Peyer's patch (tissue), 4 donors: ENCODE results near the gene USP6NL.

ENCODE experiments used
- CTCF ChIP-seq, 6 experiments: fragments of 450-650 bp in 4 of 6; fragments of 200-600 bp in 2 of 6; sonication (generic) in 1 of 6; IDR thresholded peaks; one replicate each; pipeline ENCODE4 v1.5.1; 2017 to 2019; ENCODE audit warnings: antibody characterized with exemption in 6 of 6, mild to moderate bottlenecking in 3 of 6, moderate library complexity in 1 of 6
- POLR2A ChIP-seq, 2 donors: fragments of 450-650 bp; IDR thresholded peaks; one replicate each; pipeline ENCODE4 v1.5.1; 2017; ENCODE audit warnings: antibody characterized with exemption in 2 of 2, mild to moderate bottlenecking in 2 of 2, moderate library complexity in 2 of 2

- TF ChIP-seq CTCF (IDR thresholded peaks at IDR 0.05) = no peak
- TF ChIP-seq POLR2A (IDR thresholded peaks at IDR 0.05) = no peak
Measured at GRCh38 chr10:11444531-11445228, 166.8 kb downstream of the USP6NL start.
